Suprapubic skin (tissue), 4 donors: ENCODE data around the gene IFNL1. TPM values are rescaled to one million over a fixed set of nuclear protein-coding genes. Genes with fewer than 3 reads are reported as not detected.

Experiments
- total RNA-seq, 4 donors: library from RNA; depleted of rRNA; stranded (reverse); fragments of >200 nt; gene quantifications; one replicate each; pipeline ENCODE4 v1.1.0, GENCODE V29; 2016

IFNL1 gene
- total RNA-seq, 4 donors from 2014 or later, result not detected

Other genes with a start within 250 kb of the IFNL1 start
- gene ACP7, start 212.0 kb upstream of the IFNL1 start, total RNA-seq, result 10 to 100 TPM; 15.0 to 24.1 (median 18.0) TPM
- 10 to 100 TPM; 20.7 to 25.3 (median 23.6) TPM for gene PAK4, start 170.6 kb upstream of the IFNL1 start, total RNA-seq
- gene NCCRP1, start 99.4 kb upstream of the IFNL1 start, total RNA-seq, result 100 to 1,000 TPM in 3 of 4 donors, 10 to 100 TPM in 1; 32.7 to 420 (median 277) TPM
- gene SYCN, start 92.1 kb upstream of the IFNL1 start, total RNA-seq, result not detected
- gene IFNL3, start 51.4 kb upstream of the IFNL1 start, total RNA-seq, result not detected
- not detected for gene IFNL4, start 47.6 kb upstream of the IFNL1 start, total RNA-seq
- not detected for gene IFNL2, start 28.0 kb upstream of the IFNL1 start, total RNA-seq
- 1 to 10 TPM; 1.4 to 2.9 (median 2.0) TPM for gene LRFN1, start 24.5 kb downstream of the IFNL1 start, total RNA-seq
- 10 to 100 TPM in 1 of 4 donors, 1 to 10 TPM in 3; 1.9 to 16.2 (median 5.8) TPM for gene GMFG, start 39.6 kb downstream of the IFNL1 start, total RNA-seq
- gene SAMD4B, start 46.0 kb downstream of the IFNL1 start, total RNA-seq, result 100 to 1,000 TPM; 104 to 166 (median 113) TPM
- 10 to 100 TPM; 24.8 to 42.4 (median 35.4) TPM for gene PAF1, start 94.7 kb downstream of the IFNL1 start, total RNA-seq
- gene MED29, start 95.0 kb downstream of the IFNL1 start, total RNA-seq, result 10 to 100 TPM; 36.3 to 57.8 (median 48.0) TPM
- gene ZFP36, start 110.4 kb downstream of the IFNL1 start, total RNA-seq, result 100 to 1,000 TPM; 426 to 850 (median 540) TPM
- 10 to 100 TPM in 1 of 4 donors, 1 to 10 TPM in 3; 6.4 to 29.9 (median 7.7) TPM for gene PLEKHG2, start 116.3 kb downstream of the IFNL1 start, total RNA-seq
- gene RPS16, start 139.5 kb downstream of the IFNL1 start, total RNA-seq, result 1,000 to 10,000 TPM; 1,096 to 2,035 (median 1,787) TPM
- 100 to 1,000 TPM in 1 of 4 donors, 10 to 100 TPM in 3; 59.4 to 135 (median 75.4) TPM for gene SUPT5H, start 149.2 kb downstream of the IFNL1 start, total RNA-seq
- 10 to 100 TPM; 44.9 to 57.9 (median 50.6) TPM for gene TIMM50, start 184.4 kb downstream of the IFNL1 start, total RNA-seq
- gene DLL3, start 202.5 kb downstream of the IFNL1 start, total RNA-seq, result not detected
- gene SELENOV, start 218.7 kb downstream of the IFNL1 start, total RNA-seq, result not detected
- 1 to 10 TPM in 2 of 4 donors, under 1 TPM in 2; 0.80 to 2.4 (median 1.2) TPM for gene EID2B, start 236.4 kb downstream of the IFNL1 start, total RNA-seq
- 10 to 100 TPM in 2 of 4 donors, 1 to 10 TPM in 2; 7.5 to 14.5 (median 12.1) TPM for gene EID2, start 243.8 kb downstream of the IFNL1 start, total RNA-seq